Measurements from ENCODE around the gene PRL.

GRCh38 chr6:22328474-22328873, 31.6 kb upstream of the PRL start:
- no peak for TF ChIP-seq CTCF (conservative IDR thresholded peaks at IDR 0.05)
- TF ChIP-seq ZFX (IDR thresholded peaks at IDR 0.05), result no peak

All from C4-2B (cell line).